Esophagus mucosa (tissue), 1 donor: ENCODE measurements around the gene MRPL34. TPM values are rescaled to one million over a fixed set of nuclear protein-coding genes. Genes with fewer than 3 reads are reported as not detected.
"Not testable (repeated sequence)": the region's sequence is repeated elsewhere in the genome, so short reads cannot be mapped to it uniquely, and the experiment has no call there.

Experiments used
- ATAC-seq: fragments of 200-7000 bp; cut with Tn5 transposase; one replicate; pipeline ENCODE4 v1.9.1; 2020
- total RNA-seq: library from RNA; stranded (reverse); gene quantifications from one replicate; pipeline ENCODE4 v1.2.4, GENCODE V29; 2023
- donor health status: DM: yes; HTN: yes; CAD: no.

MRPL34 gene
- total RNA-seq, 1 donor from 2014 or later = 42.6 TPM

DNA sequence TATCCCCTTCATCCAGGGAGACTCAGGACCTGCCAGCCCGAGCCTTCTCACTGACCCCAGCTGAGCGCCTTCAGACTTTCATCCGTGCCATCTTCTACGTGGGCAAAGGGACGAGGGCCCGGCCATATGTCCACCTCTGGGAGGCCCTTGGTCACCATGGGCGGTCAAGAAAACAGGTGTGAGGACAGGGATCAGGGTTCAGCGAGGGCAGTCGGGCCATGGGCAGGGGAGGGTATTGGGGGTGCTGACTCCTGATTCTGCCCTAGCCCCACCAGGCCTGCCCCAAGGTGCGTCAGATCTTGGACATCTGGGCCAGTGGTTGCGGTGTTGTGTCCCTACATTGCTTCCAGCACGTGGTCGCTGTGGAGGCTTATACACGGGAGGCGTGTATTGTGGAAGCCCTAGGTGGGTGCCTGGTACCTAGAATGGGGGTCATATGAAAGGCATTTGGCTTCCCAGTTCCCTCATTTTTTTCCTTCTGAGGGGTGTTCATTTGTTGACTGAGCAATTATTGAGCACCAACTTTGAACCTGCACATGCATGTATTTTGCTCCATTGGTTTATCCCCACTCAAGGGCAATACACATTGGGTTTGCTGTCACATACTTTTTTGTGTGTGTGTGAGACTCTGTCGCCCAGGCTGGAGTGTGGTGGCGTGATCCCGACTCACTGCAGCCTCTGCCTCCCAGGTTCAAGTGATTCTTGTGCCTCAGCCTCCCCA lies 20.1 kb upstream of the MRPL34 start:
- ATAC-seq = no peak

DNA sequence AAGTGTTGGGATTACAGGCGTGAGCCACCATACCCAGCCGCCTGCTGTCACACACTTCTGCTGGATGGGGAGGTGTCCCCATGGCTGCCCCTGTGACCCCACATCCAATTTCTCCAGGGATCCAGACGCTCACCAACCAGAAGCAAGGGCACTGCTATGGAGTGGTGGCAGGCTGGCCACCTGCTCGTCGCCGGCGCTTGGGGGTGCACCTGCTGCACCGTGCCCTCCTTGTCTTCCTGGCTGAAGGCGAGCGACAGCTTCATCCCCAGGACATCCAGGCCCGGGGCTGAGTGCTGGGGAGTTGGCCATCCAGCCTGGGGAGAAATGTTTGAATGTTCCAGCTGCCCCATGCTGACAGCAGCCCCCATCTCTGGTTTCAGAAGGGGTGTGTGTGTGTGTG lies 19.4 kb upstream of the MRPL34 start:
- ATAC-seq = no peak

DNA sequence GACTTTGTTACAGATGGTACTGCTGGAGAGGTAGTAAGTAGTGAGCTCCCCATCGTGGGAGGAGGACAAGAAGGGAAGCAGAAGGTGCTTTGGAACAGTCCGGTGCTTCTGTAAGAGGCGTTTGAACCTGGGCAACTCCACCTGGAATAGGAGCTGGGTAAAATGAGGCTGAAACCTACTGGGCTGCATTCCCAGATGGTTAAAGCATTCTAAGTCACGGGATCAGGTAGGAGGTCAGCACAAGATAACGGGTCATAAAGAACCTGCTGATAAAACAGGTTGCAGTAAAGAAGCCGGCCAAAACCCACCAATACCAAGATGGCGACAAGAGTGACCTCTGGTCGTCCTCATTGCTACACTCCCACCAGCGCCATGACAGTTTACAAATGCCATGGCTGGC lies 18.9 kb upstream of the MRPL34 start:
- ATAC-seq = no peak

DNA sequence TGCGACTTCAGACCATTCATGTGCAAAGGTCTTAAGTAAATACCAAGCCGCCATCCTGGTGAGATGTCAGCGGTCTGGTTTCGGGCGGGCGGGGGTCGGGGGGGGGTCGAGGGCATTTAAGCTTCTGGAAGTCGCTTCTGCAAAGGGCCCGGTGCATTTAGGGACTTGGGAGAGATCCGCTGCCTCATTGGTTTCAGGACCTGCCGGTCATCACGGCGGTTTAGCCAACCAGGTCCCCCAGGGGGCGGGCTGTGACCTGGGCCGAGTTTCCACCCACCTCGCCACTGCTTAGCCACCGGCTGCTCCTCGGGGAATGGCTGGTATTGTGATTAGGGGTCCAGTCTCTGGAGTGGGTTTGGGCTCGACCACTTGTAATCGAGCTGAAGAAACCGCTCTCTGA lies 16.2 kb upstream of the MRPL34 start:
- no peak for ATAC-seq

DNA sequence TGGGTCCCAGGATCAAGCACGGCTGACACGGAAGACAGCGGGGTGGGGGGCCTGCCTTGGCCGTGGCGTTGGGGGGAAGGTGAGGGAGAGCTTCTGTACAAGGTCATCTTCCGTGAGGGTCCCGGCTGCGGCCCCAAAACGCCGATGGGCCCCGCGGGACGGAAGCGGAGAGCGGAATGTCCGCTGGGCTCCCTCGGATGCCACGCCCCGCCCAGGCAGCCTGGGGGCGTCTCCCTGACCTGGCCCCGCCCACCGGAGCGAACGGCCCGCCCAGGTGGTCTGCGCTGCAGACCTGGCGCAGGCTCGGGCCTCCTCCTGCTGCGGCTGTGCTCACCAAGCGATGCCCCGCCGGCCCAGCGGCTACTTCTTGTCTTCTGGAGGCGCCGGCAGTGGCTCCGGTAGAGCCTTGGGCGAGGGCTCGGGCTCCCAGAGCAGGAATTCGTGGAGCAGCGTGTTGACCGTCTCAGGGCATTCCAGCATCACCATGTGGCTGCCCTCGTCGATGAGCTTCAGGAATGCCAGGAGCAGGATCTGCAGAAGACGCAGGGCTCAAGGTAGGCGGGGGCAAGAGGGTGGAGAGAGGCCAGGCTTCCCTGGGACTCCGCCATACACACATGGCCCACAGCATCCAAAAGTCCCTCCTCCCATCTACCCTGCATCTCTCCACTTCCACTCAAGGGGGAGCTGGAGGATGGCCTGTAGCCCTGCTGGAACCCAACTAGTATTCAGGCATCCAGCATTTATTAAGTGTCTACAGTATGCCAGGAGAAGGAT lies 13.2 kb upstream of the MRPL34 start:
- peak; percentile 90 for ATAC-seq

DNA sequence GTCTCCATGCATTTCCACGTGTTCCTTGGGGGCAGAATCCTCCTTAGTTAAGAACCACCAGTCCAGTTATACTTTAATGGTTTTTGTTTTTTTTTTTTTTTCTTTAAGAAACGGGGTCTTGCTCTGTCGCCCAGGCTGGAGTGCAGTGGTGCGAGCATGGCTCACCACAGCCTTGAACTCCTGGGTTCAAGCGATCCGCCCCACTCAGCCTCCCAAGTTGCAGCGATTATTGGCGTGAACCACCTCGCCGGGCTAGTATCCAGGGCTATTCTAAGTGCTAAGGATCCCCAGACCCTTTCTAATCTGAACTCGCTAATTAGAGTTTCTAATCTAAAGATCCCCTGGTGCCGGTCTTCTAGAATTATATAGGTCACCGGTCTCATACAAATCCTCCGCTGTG lies 12.1 kb upstream of the MRPL34 start:
- no peak for ATAC-seq

DNA sequence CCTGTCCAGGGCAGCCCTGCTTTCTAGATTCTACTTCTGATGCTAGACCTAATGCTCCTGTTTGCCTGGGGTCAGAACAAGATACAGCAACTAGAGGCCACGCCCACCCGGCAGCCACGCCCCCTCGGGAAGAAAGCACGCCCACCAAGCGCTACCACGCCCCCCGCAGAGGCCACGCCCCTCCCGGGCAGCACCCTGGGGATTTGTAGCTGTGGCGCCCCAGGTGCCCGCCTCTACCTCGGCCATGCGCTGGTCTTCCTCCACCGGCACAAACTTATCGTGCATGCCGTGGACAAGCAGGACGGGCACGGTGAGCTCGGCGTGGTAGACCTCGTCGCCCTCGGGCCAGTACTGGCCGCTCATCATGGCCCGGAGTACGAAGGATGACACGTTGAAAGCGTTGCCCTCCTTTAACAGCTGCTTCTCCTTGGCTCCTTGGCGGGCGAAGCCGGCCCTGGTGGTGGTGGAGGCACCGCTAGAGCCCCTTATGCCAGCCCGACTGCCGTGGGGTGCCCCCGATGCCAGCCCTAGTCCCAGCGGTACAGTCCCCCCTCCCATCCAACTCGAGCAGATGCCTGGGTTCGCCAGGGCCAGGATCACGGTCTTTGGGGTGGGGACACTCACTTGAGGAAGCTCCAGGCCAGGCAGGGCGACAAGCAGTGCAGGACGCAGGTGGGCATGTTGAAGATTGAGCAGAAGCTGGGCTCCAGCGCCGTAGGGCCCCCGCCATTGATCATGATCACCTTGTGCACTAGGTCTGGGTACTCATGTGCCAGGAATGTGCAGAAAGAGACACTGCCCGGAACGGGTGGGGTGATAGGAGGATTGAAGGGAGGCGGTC lies 11.4 kb upstream of the MRPL34 start:
- ATAC-seq = peak; percentile 17

DNA sequence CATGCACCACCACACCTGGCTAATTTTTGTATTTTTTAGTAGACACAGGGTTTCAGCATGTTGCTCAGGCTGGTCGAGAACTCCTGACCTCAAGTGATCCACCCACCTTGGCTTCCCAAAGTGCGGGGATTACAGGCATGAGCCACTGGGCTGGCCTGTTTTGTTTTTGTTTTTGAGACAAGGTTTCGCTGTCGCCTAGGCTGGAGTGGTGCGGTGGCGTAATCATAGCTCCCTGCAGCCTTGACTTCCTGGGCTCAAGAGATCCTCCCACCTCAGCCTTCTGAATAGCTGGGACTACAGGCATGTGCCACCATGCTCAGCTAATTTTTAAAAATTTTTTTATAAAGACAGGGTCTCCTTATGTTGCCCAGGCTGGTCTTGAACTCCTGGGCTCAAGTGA lies 10.1 kb upstream of the MRPL34 start:
- not testable (repeated sequence) for ATAC-seq

DNA sequence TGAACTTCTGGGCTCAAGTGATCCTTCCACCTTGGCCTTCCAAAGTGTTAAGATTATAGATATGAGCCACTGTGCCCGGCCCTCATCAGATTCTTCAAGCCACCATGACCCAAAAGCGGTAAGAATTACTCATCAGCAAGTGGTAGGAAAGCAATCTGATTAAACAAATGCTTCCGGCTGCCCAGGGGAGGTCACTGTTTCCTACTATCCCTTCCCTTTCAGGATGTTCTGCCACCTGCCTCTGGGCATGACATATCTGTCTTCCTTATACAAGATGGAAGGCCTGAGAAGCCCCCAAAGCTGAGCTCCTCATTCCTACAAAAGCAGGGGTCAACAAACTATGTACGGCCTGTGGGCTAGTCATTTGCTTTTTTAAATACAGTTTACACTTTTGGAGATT lies 9.4 kb upstream of the MRPL34 start:
- peak; percentile 5 for ATAC-seq

DNA sequence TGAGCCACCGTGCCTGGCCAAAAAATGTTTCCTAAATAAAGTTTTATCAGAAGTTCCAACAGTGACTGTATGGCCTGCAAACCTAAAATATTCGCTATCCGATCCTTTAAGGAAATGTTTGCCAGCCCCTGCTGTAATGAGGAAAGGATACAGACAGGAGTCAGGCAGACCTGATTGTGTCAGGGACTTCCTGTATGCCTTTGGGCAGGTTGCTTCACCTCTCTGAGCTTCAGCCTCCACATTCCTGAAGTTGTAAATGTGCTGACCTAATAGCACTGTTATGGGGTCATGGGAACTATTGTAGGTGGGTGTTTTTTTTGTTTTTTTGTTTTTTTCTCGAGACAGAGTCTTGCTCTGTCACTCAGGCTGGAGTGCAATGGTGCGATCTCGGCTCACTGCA lies 8.7 kb upstream of the MRPL34 start:
- no peak for ATAC-seq

DNA sequence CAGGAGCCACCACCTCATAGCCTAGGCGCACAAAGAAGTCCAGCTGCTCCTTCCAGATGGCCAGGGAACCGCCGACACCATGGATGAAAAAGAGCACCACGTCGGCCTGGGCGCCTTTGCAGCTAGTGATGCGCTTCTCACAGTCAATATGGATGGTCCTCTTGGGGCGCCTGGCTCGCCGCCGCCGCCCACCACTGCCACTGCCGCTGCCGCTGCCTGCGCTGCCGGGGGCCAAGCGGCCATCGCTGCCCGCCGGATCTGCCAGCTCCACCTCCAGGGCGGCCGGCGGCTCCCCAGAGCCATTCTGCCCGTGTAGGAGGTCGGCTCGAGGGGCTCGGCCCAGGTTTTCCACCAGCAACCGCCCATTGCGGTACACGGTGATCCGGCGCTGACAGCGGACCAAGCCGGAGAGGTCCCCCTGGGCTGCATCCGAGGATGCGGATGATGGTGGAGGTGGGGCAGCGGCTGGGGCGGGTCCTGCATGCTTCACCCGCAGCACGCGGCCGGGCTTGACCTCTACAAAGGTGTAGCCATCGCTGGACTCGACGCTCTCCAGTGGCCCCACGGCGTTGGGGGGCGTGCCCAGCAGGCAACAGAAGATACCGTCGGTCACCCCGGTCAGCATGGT lies 4.6 kb upstream of the MRPL34 start:
- no peak for ATAC-seq

DNA sequence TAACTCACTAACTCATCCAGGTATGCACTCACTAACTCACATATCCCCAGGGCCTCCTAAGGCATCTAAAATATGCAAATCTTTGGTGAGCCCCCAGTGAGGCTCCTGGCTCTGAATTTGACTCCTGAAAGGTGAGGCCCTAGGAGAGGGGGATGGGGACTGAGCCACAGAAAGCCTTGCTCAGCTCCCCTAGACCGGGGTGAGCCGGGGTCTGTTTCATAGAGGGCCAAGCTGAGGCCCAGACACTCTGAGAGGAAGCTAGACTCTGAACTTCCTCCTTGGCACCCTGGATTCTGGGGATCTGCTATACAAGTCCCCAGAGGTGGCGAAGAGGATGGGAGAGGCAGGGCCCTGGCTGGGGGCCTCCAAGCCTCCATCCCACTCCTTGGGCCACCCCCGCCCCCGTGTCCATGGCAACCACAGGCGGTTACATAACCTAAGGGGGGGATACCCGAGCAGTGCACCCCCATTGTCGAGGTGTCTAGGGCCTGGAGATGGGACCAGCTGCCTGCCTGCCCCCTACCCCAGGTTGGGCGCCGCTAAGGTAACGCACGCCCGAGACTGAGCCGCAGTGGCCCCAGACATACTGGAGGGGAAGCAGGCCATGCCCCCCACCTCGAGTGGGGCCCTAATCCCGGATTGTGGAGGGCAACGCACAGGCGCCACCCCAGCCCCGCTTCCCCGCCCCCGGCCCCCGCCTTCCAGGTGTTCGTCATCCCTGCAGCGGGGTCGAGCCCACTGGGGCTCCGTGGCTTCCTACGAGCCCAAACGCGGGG lies 3.1 kb upstream of the MRPL34 start:
- no peak for ATAC-seq

DNA sequence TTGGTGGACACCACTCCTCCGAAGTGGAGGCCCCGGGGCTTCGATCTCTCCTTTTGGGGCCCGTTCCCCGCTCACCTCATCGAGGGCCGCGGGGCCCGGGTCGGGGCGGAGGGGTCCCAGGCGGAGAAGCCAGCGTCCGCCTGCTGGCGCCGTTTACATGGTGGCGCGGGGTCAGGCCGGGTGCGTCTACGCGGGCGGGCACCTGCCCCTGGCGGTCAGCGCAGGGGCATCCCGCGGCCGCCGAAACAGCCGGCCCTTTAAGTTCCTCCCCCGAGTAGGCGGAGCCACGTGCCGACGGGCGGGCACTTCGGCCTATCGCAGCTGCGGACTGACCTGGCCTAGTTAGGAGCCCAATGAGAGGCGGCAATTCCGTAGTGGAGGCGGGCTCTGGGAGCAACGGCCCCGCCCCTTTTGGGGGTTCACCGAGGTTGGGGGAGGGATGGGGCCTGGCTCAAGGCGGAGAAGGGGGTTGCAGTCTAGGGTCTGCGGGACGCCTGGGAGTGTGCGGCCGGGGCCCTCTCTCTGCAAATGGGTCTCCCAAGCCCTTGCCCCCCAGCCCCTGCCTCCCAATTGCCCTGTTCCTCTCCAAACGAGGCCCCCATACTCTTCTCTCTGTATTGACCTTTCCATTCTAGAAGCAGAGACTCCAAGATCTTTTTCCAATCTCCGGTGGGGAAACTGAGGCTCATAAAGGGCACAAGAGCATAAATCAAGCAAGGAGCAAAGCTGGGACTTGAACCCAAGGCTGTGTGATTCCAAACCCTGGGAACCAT lies 2.3 kb upstream of the MRPL34 start, which contains the start of gene ABHD8:
Gene ABHD8 (minus strand): TSS at position 259 of the 773 bp plus-strand sequence. CDS start 1,809 bp downstream, outside the sequence.
- ATAC-seq = peak; percentile 71

DNA sequence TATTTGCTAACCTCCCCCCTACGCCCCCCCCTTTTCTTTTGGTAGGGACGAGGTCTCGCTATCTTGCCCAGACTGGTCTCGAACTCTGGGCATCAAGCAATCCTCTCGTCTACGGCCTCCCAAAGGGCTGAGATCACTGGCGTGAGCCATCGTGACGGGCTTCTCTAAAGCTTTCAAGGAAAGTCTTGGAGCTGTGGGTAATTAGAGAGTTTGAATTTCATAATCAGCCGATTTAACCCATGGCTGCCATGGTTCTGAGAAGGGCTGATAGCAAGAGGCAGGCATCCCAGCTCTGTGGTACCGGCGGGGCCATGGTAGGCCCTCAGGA lies 1.8 kb upstream of the MRPL34 start:
- ATAC-seq = no peak

DNA sequence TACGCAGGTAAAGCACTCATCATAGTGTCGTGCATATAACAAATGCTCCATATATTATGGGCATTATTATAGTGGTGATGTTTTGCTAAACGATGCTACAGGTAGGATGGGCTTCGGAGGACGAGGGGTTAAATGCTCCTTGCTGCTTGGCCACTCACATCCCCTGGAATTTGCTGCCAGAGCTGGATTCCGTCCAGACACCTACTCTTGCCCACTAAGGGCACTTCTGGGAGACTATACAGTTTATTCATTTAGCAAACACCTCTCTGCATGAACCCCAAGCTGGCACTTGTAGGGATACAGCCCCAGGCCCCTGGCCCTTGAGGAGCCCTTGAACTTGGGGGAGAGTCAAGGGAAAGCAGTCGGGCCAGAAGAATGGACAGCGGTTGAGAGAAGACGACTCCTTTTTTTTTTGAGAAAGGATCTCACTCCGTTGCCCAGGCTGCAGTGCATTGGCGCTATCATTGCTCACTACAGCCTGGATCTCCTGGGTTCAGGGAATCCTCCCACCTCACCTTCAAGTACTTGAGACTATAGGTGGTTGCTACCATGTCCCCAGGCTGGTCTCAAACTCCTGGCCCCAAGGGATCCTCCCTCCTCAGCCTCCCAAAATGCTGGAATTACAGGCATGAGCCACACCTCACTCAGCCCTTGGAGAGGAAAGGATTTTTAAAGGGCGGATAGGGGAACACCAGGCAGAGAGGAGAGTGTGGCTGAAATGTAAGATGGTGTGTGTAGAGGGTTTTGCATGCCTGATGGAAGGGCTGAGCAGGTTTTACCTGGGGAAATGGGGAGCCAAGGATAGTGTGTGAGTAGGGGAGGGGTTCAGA lies 1.1 kb upstream of the MRPL34 start:
- ATAC-seq = no peak

DNA sequence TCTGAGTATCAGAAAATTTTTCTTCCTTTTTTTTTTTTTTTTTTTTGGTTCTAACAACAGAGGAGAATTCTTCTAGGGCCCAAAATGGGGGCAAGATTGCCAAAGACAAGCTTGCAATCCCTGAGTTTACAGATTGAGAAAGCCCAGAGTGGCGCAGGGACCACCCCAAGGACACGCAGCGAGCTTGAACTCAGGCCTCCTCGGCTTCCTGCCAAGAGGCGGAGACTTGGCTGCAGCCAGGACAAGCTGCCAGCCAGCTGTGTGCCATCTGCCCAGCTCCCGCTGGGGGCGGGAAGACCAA lies 506 bp upstream of the MRPL34 start:
- ATAC-seq = no peak

DNA sequence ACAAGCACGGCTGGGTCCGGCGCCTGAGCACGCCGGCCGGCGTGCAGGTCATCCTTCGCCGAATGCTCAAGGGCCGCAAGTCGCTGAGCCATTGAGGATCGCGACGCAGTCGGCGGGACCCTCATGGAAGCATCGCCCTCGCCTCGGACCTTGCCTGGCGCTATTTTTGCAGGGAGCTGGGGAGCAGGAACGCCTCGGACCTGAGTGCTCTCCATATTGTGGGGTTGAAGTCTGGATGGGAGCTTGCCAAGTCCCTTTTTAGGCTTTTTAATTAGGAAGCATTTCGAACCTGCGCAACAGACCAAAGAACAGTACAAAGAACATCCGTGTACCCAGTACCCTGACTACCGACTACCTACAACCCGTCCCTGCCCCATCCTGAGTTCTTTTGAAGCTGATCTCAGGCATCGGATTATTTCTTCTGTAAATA lies 628 bp downstream of the MRPL34 start:
- ATAC-seq = no peak

DNA sequence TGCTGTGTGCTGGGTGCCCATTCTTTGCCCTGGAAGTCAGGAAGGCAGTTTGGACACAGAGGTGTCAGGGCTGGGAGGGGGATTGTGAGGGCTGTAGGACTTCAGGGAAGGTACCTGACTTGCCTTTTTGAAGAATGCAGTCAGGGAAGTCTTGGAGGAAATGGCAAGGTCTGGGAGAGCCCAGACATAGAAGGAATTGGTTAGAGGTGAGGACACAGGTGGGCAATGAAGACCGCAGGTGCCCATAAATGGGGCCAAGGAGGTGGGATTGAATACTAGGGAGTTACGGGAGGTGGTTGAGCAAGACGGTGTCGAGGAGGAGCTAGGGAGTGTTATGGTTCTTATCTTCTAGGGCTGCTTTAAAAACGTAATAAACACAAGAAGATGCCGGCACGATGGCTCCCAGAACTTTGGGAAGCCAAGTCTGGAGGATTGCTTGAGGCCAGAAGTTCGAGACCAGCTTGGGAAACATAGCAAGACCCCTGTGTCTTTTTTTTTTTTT lies 2.3 kb downstream of the MRPL34 start:
- no peak for ATAC-seq

DNA sequence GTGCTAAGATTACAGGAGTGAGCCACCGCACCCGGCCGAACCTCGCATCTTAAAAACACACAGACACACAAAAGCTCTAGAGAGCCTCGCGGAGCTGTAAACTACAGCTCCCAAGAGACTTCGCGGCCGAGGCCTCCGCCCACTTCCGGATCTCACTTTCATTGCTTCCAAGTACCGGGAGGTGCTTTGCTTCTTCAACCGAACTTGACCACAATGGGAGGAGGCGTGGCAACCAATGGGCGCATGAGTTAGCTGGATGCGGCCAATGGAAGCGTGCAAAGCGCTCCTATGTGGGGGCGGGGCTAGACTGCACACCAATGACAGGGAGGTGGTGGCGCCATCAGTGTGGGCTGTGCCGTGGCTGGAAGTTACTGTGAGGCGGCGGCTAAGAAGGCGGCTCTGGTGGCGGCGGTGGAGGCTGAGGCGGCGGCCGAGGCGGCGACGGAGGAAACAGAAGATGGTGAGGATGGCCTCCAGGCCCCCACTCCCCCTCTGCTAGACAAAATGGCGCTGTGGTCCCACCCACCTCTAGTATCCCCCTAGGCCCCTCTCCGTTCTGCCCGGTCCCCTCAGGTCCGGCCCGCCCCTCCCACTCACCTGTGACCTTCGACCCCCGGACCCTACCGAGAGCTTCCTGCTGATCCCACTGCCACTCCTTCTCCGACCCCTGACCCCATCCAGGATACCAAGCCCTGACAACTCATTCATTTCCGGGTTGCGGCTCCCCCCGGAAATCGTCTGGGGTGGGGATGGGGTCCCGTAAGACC lies 3.7 kb downstream of the MRPL34 start, which contains the start of gene DDA1:
Gene DDA1 (plus strand): TSS at position 366 of the 767 bp plus-strand sequence. CDS start 92 bp downstream, at position 458.
- peak; percentile 82 for ATAC-seq
